Immature natural killer cell (primary cell): Measurements from ENCODE around the gene UCN3. TPM values are rescaled to one million over a fixed set of nuclear protein-coding genes. Genes with fewer than 3 reads are reported as not detected.
"Not testable (repeated sequence)": the region's sequence is repeated elsewhere in the genome, so short reads cannot be mapped to it uniquely, and the experiment has no call there.

Experiments
- DNase-seq, 3 donors: peaks; one replicate each; pipeline ENCODE4 v3.0.0; 2022; ENCODE audit warnings: mixed read lengths in 1 of 3
- H3K27ac Mint-ChIP-seq, 6 donors: one replicate each; pipeline ENCODE4 v1.8.0; 2020; ENCODE audit warnings: mixed read lengths in 6 of 6, mild to moderate bottlenecking in 5 of 6, inconsistent platforms in 4 of 6, moderate library complexity in 3 of 6
- H3K27me3 Mint-ChIP-seq, 3 donors: one replicate each; pipeline ENCODE4 v1.8.0; 2020 to 2021; ENCODE audit warnings: low read depth in 3 of 3, mild to moderate bottlenecking in 3 of 3, mixed read lengths in 3 of 3, moderate library complexity in 3 of 3, inconsistent platforms in 1 of 3
- H3K36me3 Mint-ChIP-seq, 3 donors: one replicate each; pipeline ENCODE4 v1.8.0; 2020; ENCODE audit warnings: mixed read lengths in 3 of 3, inconsistent platforms in 2 of 3, mild to moderate bottlenecking in 2 of 3
- H3K4me1 Mint-ChIP-seq, 2 donors: one replicate each; pipeline ENCODE4 v1.8.0; 2020; ENCODE audit warnings: inconsistent platforms in 2 of 2, mild to moderate bottlenecking in 2 of 2, mixed read lengths in 2 of 2, moderate library complexity in 1 of 2
- H3K4me3 Mint-ChIP-seq, 5 donors: one replicate each; pipeline ENCODE4 v1.8.0; 2020; ENCODE audit warnings: mild to moderate bottlenecking in 5 of 5, mixed read lengths in 5 of 5, inconsistent platforms in 3 of 5, moderate library complexity in 3 of 5
- H3K9me3 Mint-ChIP-seq, 6 donors: one replicate each; pipeline ENCODE4 v1.8.0; 2020; ENCODE audit warnings: mild to moderate bottlenecking in 6 of 6, mixed read lengths in 6 of 6, inconsistent platforms in 4 of 6, moderate library complexity in 3 of 6
- polyA plus RNA-seq, 3 donors: library from polyadenylated mRNA; unstranded; fragments of 300-500 nt; fragmentation: Illumina TruSeq; gene quantifications; one replicate each; pipeline ENCODE4 v1.2.3, GENCODE V29; 2021

The UCN3 gene
- polyA plus RNA-seq, 3 donors from 2014 or later, result not detected

DNA sequence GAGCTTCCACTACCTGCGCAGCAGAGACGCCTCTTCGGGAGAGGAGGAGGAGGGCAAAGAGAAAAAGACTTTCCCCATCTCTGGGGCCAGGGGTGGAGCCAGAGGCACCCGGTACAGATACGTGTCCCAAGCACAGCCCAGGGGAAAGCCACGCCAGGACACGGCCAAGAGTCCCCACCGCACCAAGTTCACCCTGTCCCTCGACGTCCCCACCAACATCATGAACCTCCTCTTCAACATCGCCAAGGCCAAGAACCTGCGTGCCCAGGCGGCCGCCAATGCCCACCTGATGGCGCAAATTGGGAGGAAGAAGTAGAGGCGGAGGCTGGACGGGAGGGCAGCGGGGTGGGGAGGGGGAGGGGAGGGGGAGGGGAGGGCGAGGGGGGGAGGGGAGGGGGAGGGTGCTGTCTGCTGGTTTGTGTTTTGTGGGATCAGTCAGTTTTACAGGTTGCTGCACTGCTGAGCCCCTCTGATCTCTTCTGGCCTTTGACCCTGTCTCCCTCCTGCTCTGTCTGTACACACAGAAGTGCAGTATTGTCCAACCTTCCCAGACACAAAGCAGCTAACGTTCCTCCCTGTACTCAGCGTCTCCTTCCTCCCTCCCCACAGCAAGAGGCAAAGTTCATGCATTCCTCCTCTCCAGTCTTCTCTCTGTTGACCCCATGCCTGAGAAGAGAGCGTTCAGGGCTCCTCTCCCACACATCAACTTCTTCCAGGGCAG, 9.3 kb downstream of the UCN3 start:
- Mint-ChIP-seq H3K9me3 (peaks cover 0 to 1% (median 0%) of the 10 kb centered on the region in 6 donors), H3K4me3 (no peak overlapping the region), H3K27me3 (no peaks in the 10 kb centered on the region), H3K27ac (peak overlapping the region in 1 of 6 donors; percentile 57), H3K4me1 (peaks cover 8 to 10% of the 10 kb centered on the region in 2 donors), H3K36me3 (peaks cover 0 to under 1% (median 0%) of the 10 kb centered on the region in 3 donors)
- no peak for DNase-seq

DNA sequence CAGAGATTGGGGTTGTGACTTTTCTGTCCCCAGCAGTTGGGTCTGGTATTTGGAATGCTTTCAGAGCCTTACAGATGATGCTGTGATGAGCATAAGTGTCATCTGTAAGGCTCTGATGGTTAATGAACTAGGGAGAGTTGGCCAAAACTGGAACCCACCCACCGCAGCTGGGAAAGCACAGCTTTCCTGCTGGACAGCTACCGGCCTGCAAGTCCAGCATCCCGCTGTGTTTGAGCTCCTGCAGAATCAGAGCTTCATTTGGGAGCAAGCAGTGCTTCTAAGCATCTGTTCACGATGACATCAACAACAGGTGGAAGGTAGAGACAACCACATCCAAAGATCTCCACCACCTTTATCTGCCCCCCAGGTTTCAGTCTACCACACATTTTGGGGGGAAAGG, 11.7 kb downstream of the UCN3 start:
- Mint-ChIP-seq H3K27me3 (no peaks in the 10 kb centered on the region), H3K27ac (peak overlapping the region in 4 of 6 donors; percentile 56 to 77 (median 70)), H3K36me3 (peaks cover 0 to 4% (median 0%) of the 10 kb centered on the region in 3 donors), H3K9me3 (no peaks in the 10 kb centered on the region), H3K4me3 (peak overlapping the region in 1 of 5 donors; percentile 42), H3K4me1 (peaks cover 8 to 13% of the 10 kb centered on the region in 2 donors)
- no peak for DNase-seq

DNA sequence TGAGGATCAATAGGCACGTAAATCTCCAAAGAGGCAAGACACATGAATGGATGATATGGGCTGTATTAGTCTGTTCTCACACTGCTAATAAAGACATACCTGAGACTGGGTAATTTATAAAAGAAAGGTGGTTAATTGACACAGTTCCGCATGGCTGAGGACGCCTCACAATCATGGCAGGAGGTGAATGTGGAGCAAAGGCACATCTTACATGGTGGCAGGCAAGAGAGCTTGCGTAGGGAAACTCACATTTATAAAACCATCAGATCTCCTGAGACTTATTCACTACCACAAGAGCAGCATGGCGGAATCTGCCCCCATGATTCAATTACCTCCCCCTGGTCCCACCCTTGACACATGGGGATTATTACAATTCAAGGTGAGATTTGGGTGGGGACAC, 14.4 kb downstream of the UCN3 start:
- not testable (repeated sequence) for DNase-seq, H3K27me3 Mint-ChIP-seq, H3K36me3 Mint-ChIP-seq, H3K27ac Mint-ChIP-seq, H3K9me3 Mint-ChIP-seq, H3K4me3 Mint-ChIP-seq
- peaks cover 8 to 15% of the 10 kb centered on the region in 2 donors for H3K4me1 Mint-ChIP-seq

DNA sequence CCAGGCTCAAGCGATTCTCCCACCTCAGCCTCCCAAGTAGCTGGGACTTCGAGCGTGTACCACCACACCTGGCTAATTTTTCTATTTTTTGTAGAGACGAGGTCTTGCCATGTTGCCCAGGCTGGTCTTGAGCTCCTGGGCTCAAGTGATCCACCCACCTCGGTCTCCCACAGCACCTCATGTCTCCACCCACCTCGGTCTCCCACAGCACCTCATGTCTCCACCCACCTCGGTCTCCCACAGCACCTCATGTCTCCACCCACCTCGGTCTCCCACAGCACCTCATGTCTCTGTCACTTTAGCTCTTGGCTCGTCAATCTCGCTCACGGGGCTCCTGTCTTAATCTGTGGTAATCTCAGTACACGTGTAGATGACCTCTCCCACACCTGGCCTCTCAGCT, 15.6 kb downstream of the UCN3 start:
- H3K9me3 Mint-ChIP-seq, H3K4me3 Mint-ChIP-seq, H3K27me3 Mint-ChIP-seq, DNase-seq, H3K36me3 Mint-ChIP-seq, H3K27ac Mint-ChIP-seq: not testable (repeated sequence)
- peaks cover 8 to 15% of the 10 kb centered on the region in 2 donors for H3K4me1 Mint-ChIP-seq

DNA sequence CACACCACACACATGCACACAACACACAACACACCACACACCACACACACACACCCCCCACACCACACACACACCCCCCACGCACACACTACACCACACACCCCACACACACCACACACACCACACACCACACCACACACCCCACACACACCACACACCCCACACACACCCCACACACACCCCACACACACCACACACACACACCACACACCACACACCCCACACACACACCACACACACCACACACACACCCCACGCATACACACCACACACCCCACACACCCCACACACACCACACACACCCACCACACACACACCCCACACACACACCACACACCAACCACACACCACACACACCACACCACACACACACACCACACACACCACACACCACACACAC, 16.4 kb downstream of the UCN3 start:
- H3K27me3 Mint-ChIP-seq, result peaks cover 2 to 3% (median 2%) of the 10 kb centered on the region in 3 donors

DNA sequence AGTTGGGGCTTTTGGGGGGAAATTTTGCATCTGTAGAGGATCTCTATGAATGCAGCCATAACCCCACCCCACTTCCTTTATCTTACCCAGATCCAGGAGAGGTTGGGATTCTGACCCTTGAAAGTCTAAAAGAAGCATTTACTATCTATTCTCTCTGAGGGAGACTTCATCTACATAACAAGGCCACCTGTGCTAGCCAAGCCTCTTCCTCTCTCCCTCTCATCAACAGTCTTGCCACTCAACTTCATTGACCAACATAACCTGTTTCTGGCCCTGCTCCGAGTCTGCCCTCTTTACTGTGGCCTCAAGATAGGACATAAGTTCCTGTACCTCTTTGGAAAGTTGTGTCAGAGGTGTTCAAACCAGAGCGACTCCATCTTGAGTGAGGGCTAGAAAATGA, 20.5 kb downstream of the UCN3 start:
- Mint-ChIP-seq H3K27ac (no peak overlapping the region), H3K36me3 (peaks cover 0 to 10% (median 0%) of the 10 kb centered on the region in 3 donors), H3K27me3 (peaks cover 2 to 5% (median 2%) of the 10 kb centered on the region in 3 donors), H3K4me3 (no peak overlapping the region), H3K9me3 (peaks cover 6 to 21% (median 12%) of the 10 kb centered on the region in 6 donors), H3K4me1 (peaks cover 0 to 2% of the 10 kb centered on the region in 2 donors)
- DNase-seq, result no peak

More for the DNA sequence above, 16.4 kb downstream of the UCN3 start:
- Mint-ChIP-seq H3K36me3 (peaks cover 0 to 4% (median 0%) of the 10 kb centered on the region in 3 donors), H3K4me1 (peaks cover 8 to 13% of the 10 kb centered on the region in 2 donors), H3K4me3 (no peak overlapping the region), H3K27ac (no peak overlapping the region), H3K9me3 (no peaks in the 10 kb centered on the region)
- no peak for DNase-seq

DNA sequence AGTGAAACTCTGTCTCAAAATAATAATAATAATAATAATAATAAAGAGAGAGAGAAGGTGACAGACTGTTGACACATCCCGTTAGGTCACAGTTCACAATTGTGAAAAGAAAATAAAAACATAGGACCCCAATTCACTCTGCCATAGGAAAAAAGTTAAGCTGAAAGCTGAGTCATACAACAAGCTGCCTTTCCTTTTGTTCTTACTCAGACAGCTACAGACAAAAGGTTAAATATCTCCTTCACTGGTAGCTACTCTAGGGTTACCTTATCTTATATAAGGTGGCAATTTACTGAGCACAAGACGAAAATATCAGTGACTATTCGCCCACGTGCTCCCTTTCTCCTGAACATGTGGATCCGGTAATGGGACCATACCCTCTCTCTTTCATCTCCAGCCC, 22.4 kb downstream of the UCN3 start:
- no peak overlapping the region for H3K4me3 Mint-ChIP-seq
- peaks cover 2 to 7% (median 5%) of the 10 kb centered on the region in 3 donors for H3K27me3 Mint-ChIP-seq
- peaks cover 5 to 20% (median 9%) of the 10 kb centered on the region in 3 donors for H3K36me3 Mint-ChIP-seq
- DNase-seq, result no peak
- H3K27ac Mint-ChIP-seq, result no peak overlapping the region
- H3K4me1 Mint-ChIP-seq, result peaks cover 0 to 2% of the 10 kb centered on the region in 2 donors
- peaks cover 14 to 38% (median 29%) of the 10 kb centered on the region in 6 donors for H3K9me3 Mint-ChIP-seq

DNA sequence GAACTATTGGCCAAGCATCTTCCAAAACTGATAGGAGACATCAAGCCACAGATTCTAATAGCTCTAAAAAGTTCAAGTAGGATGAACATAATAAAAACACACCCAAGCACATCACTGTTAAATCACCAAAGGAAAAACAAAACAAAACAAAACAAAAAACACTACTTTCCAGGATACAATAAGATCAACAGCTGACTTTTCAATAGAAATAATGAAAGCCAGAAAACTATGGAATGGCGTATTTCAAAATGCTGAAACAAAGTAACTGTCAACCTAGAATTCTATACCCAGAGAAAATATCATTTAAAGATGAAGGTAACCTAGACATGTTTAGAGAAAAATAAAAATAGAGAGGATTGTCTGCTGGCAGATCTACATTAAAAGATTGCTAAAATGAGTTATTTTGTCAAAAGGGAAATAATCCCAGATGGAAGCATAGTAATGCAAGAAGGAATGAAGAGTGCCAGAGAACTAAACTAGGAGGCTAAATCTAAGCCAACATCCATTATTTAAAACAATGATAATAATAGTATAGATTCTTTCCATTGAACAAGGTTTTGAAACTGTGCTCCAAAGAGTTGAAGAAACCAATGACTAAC, 25.9 kb downstream of the UCN3 start:
- DNase-seq, result no peak
- Mint-ChIP-seq H3K9me3 (peaks cover 14 to 43% (median 32%) of the 10 kb centered on the region in 6 donors), H3K27me3 (peaks cover 3 to 4% (median 3%) of the 10 kb centered on the region in 3 donors), H3K27ac (no peak overlapping the region), H3K36me3 (peaks cover 5 to 20% (median 9%) of the 10 kb centered on the region in 3 donors), H3K4me3 (no peak overlapping the region), H3K4me1 (no peaks in the 10 kb centered on the region)

DNA sequence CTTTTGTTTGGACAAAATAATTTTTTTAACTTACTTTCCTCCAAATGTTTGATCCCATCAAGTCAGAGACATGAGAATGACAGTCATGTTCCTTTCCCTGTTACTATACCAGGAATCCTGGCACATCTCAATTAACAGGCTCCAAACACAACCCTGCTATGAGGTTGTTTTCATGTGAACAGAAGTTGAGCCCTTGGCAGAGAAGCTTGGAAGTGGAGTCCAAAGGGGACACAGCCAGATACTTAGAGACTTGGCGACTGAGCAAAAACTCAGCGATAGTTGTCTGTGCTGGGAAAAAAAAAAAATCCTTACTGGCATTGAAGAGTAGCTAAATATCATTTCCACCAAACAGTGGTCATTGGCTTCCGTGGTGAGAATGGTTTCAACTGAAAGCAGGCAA, 27.0 kb downstream of the UCN3 start:
- Mint-ChIP-seq H3K36me3 (peaks cover 5 to 20% (median 9%) of the 10 kb centered on the region in 3 donors), H3K4me3 (no peak overlapping the region), H3K27me3 (peaks cover 3 to 4% (median 3%) of the 10 kb centered on the region in 3 donors), H3K27ac (no peak overlapping the region), H3K9me3 (peaks cover 14 to 43% (median 32%) of the 10 kb centered on the region in 6 donors), H3K4me1 (no peaks in the 10 kb centered on the region)
- DNase-seq, result no peak

DNA sequence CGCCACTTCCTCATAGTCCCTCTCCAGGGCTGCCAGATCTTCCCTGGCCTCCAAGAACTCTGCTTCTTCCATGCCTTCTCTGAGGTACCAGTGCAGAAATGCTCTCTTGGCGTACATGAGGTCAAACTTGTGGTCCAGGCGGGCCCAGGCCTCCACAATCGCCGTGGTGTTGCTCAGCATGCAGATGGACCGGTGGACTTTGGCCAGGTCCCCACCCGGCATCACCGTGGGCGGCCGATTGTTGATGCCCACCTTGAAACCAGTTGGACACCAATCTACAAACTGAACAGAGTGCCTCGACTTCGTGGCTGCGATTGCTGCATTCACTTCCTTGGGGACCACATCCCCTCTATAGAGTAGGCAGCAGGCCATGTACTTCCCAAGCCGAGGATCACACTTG, 28.8 kb downstream of the UCN3 start:
- Mint-ChIP-seq H3K4me1 (no peaks in the 10 kb centered on the region), H3K36me3 (peaks cover 5 to 20% (median 9%) of the 10 kb centered on the region in 3 donors), H3K27ac (no peak overlapping the region), H3K9me3 (peaks cover 14 to 43% (median 32%) of the 10 kb centered on the region in 6 donors), H3K27me3 (peaks cover 2 to 6% (median 3%) of the 10 kb centered on the region in 3 donors), H3K4me3 (no peak overlapping the region)
- no peak for DNase-seq

DNA sequence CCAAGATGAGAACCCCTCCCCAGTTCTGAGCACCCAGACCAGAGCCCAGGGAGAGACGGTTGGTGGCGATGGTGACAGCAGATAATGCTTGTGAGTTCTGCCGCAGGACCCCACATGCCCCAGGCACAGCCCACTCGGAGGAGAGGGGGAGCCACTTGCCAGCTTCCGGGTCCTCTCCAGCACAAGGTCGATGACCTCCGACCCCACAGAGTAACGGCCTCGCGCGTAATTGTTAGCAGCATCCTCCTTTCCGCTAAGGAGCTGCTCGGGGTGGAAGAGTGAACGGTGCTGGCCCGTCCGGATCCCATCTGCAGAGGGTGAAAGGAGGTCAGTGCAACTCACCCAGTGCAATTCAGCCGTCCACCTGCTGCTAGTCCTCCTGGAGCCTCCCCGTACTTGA, 30.4 kb downstream of the UCN3 start:
- Mint-ChIP-seq H3K27ac (no peak overlapping the region), H3K4me3 (no peak overlapping the region), H3K4me1 (no peaks in the 10 kb centered on the region), H3K9me3 (peaks cover 7 to 28% (median 19%) of the 10 kb centered on the region in 6 donors), H3K36me3 (peaks cover 5 to 11% (median 9%) of the 10 kb centered on the region in 3 donors), H3K27me3 (peaks cover 6 to 8% (median 8%) of the 10 kb centered on the region in 3 donors)
- no peak for DNase-seq

DNA sequence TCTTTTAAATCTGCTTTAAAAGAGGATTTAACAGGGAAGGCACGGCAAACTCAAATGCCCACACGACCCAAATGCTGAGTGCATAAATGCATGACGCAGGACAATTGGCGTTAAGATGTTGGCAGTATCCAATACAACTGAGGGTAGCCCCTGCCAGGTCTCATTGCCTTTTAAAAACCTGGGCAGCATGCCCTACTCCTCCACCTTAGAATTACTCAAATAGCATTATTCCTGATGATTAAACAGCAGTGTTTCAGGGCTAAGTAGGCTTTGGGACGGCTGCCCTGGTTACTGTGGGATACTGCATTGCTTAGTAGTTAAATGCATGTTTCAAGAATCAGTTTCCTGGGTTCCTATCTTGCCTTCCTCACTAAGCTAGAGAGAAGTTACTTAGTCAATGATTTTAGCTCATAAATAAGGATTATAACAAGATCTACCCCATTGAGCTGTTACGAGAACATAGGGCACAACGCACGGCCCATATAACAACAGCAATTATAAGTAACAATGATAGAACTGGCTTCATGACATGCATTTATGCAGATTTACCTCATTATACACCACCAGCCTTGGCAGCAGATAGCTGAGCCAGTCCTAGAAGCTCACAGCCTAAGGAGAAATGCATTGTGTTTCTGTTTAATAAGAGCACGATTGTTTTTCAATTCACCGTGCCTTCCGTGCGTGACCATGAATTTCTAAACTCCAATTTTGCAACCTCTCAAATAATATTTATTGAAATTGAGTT, 32.0 kb downstream of the UCN3 start:
- H3K27ac Mint-ChIP-seq, result no peak overlapping the region
- H3K4me1 Mint-ChIP-seq, result no peaks in the 10 kb centered on the region
- H3K9me3 Mint-ChIP-seq, result peaks cover 0 to 12% (median 4%) of the 10 kb centered on the region in 6 donors
- H3K4me3 Mint-ChIP-seq, result no peak overlapping the region
- peaks cover 3 to 9% (median 8%) of the 10 kb centered on the region in 3 donors for H3K27me3 Mint-ChIP-seq
- no peak for DNase-seq
- H3K36me3 Mint-ChIP-seq, result no peaks in the 10 kb centered on the region

DNA sequence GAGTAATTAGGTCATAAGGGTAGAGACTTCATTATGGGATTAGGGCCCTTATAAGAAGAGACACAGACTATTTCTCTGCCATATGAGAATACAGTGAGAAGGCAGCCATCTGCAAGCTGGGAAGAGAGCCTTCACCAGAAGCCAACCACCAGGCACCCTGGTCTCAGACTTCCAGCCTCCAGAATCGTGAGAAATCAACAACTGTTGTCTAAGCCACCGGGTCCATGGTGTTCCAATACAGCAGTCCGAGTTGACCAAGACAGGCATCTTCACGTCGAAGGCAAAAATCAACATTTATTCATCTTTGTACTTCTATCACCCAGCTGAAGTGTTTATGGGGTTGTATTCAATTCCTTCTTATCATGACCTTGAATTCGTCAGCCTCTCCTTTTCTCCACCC, 34.6 kb downstream of the UCN3 start:
- DNase-seq, result no peak
- H3K36me3 Mint-ChIP-seq, result no peaks in the 10 kb centered on the region
- H3K27me3 Mint-ChIP-seq, result peaks cover 3 to 12% (median 5%) of the 10 kb centered on the region in 3 donors
- H3K9me3 Mint-ChIP-seq, result no peaks in the 10 kb centered on the region
- no peak overlapping the region for H3K4me3 Mint-ChIP-seq
- H3K27ac Mint-ChIP-seq, result no peak overlapping the region
- no peaks in the 10 kb centered on the region for H3K4me1 Mint-ChIP-seq
